GM19025 (cell line): ENCODE results near the gene TH.

Experiments
- ATAC-seq: cut with Tn5 transposase; IDR thresholded peaks from one replicate; pipeline ENCODE4 v1.9.1; 2021; ENCODE audit warnings: mild to moderate bottlenecking, low read depth, moderate library complexity; ENCODE audit not compliant: unreplicated experiment

Gene TH

GRCh38 chr11:2163428-2163978 is 8.1 kb downstream of the TH start:
- no peak for ATAC-seq

DNA sequence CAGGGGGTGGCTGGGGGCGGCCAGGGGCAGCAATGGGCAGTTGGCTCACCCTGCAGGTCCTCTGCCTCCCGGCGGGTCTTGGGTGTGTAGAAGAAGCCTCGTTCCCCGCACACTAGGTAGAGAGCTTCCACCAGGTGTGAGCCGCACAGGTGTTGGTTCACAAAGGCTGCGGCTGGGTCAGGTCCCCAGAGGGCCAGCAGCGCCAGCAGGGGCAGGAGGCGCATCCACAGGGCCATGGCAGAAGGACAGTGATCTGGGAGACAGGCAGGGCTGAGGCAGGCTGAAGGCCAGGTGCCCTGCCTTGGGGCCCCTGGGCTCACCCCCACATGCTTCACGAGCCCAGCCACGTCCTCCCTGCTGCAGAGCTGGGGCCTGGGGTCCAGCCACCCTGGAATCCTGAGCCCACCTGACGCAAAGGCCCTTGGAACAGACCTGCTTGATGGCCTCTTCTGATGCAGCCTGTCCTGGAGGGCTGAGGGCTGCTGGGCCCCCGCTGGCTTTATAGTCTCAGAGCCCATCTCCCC is 10.8 kb downstream of the TH start, which contains the start of gene INS:
Gene INS, minus strand, starts transcription at position 474 of the 524 bp plus-strand sequence. Its CDS starts 238 bp downstream, at position 236.
- no peak for ATAC-seq

DNA sequence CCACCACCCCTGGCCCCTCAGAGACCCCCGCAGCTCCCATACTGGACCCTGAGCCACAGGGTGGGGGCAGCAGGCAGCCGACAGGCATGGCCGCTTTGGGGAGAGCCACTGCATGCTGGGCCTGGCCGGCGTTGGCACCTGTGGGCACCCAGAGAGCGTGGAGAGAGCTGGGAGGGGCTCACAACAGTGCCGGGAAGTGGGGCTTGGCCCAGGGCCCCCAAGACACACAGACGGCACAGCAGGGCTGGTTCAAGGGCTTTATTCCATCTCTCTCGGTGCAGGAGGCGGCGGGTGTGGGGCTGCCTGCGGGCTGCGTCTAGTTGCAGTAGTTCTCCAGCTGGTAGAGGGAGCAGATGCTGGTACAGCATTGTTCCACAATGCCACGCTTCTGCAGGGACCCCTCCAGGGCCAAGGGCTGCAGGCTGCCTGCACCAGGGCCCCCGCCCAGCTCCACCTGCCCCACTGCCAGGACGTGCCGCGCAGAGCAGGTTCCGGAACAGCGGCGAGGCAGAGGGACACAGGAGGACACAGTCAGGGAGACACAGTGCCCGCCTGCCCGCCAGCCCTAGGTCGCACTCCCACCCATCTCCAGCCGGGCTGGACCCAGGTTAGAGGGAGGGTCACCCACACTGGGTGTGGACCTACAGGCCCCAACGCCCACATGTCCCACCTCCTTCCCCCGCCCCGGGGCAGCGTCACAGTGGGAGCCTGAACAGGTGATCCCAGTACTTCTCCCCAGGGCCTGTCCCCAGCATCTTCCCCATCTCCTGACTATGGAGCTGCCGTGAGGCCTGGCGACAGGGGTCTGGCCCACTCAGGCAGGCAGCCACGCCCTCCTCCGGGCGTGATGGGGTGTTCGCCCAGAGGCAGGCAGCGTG is 11.8 kb downstream of the TH start:
- ATAC-seq = no peak

GRCh38 chr11:2158966-2159365 is 12.6 kb downstream of the TH start:
- no peak for ATAC-seq

- no peak for ATAC-seq
Observed at GRCh38 chr11:2158296-2158737, 13.3 kb downstream of the TH start.

GRCh38 chr11:2157294-2158040 is 14.1 kb downstream of the TH start:
- no peak for ATAC-seq

- ATAC-seq = no peak
Observed at GRCh38 chr11:2156416-2157182, 15.0 kb downstream of the TH start.

GRCh38 chr11:2155511-2155910 is 16.1 kb downstream of the TH start:
- no peak for ATAC-seq

- no peak for ATAC-seq
Observed at GRCh38 chr11:2154889-2155288, 16.7 kb downstream of the TH start.

- ATAC-seq = no peak
Observed at GRCh38 chr11:2154195-2154585, 17.4 kb downstream of the TH start.

GRCh38 chr11:2153581-2154194 is 17.9 kb downstream of the TH start:
- ATAC-seq = no peak

GRCh38 chr11:2151500-2152257 is 19.9 kb downstream of the TH start:
- ATAC-seq = no peak

GRCh38 chr11:2149864-2150847 is 21.5 kb downstream of the TH start:
- no peak for ATAC-seq

- no peak for ATAC-seq
Observed at GRCh38 chr11:2149460-2149859, 22.2 kb downstream of the TH start.

GRCh38 chr11:2148595-2148994 is 23.0 kb downstream of the TH start:
- ATAC-seq = no peak

GRCh38 chr11:2147391-2147790 is 24.2 kb downstream of the TH start:
- no peak for ATAC-seq

DNA sequence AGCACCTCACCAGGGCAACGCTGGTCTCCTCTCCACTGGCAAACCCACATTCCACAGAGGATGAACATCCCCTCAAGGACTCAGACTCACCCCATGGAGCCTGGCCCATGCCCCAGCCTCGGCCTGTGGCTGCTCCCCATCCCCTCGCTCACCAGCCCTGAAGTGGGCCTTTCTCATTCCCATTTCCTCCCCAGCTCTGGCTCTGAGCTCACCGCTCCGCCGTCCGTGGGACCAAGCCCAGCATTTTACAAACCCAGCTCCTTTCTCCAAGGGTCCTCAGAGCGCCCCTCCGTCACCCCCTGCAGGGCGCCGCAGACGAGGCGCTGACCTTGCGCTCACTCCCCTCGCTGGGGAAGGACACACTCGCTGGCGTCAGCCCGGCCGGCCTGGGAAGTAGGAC is 25.6 kb downstream of the TH start:
- ATAC-seq = no peak
